ENCODE measurements around the gene RNF167. TPM values are rescaled to one million over a fixed set of nuclear protein-coding genes. Genes with fewer than 3 reads are reported as not detected.

The RNF167 gene
- total and polyA plus RNA-seq, 2 of the 13 experiments (the other 11 are each of a cell fraction or from before 2014, with no cell fraction given), result 44.1 to 45.4 TPM

GRCh38 chr17:4949321-4950074 lies 9.4 kb downstream of the RNF167 start (continued):
- TF ChIP-seq ATF7 (IDR thresholded peaks at IDR 0.05), result no peak
- no peak for TF ChIP-seq ATF7 (CRISPR knock-in tag; IDR thresholded peaks at IDR 0.05)
- TF ChIP-seq, protein P1, sequence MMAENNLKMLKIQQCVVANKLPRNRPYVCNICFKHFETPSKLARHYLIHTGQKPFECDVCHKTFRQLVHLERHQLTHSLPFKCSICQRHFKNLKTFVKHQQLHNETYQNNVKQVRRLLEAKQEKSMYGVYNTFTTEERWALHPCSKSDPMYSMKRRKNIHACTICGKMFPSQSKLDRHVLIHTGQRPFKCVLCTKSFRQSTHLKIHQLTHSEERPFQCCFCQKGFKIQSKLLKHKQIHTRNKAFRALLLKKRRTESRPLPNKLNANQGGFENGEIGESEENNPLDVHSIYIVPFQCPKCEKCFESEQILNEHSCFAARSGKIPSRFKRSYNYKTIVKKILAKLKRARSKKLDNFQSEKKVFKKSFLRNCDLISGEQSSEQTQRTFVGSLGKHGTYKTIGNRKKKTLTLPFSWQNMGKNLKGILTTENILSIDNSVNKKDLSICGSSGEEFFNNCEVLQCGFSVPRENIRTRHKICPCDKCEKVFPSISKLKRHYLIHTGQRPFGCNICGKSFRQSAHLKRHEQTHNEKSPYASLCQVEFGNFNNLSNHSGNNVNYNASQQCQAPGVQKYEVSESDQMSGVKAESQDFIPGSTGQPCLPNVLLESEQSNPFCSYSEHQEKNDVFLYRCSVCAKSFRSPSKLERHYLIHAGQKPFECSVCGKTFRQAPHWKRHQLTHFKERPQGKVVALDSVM (CRISPR knock-in tag; IDR thresholded peaks at IDR 0.05), result no peak
- no peak for TF ChIP-seq ELK4 (CRISPR knock-in tag; IDR thresholded peaks at IDR 0.05; ENCODE audit: borderline replicate concordance)
- peak; percentile 51; the same call in 1 of the 2 replicates for TF ChIP-seq HOXA5 (CRISPR knock-in tag; IDR thresholded peaks at IDR 0.05)
- no peak for TF ChIP-seq PAWR (CRISPR knock-in tag; IDR thresholded peaks at IDR 0.05; ENCODE audit: borderline replicate concordance)
- TF ChIP-seq NAIF1 (CRISPR knock-in tag; IDR thresholded peaks at IDR 0.05; ENCODE audit: borderline replicate concordance), result no peak; the same call in 1 of the 2 replicates
- TF ChIP-seq, protein P2, sequence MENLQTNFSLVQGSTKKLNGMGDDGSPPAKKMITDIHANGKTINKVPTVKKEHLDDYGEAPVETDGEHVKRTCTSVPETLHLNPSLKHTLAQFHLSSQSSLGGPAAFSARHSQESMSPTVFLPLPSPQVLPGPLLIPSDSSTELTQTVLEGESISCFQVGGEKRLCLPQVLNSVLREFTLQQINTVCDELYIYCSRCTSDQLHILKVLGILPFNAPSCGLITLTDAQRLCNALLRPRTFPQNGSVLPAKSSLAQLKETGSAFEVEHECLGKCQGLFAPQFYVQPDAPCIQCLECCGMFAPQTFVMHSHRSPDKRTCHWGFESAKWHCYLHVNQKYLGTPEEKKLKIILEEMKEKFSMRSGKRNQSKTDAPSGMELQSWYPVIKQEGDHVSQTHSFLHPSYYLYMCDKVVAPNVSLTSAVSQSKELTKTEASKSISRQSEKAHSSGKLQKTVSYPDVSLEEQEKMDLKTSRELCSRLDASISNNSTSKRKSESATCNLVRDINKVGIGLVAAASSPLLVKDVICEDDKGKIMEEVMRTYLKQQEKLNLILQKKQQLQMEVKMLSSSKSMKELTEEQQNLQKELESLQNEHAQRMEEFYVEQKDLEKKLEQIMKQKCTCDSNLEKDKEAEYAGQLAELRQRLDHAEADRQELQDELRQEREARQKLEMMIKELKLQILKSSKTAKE (CRISPR knock-in tag; IDR thresholded peaks at IDR 0.05; ENCODE audit: borderline replicate concordance), result peak; percentile 90
- TF ChIP-seq ZFP90 (CRISPR knock-in tag; IDR thresholded peaks at IDR 0.05; ENCODE audit: borderline replicate concordance), result no peak; the same call in 1 of the 2 replicates
- TF ChIP-seq ZNF343 (CRISPR knock-in tag; IDR thresholded peaks at IDR 0.05), result peak; percentile 72; the same call in 1 of the 2 replicates
- TF ChIP-seq ATAD3A (CRISPR knock-in tag; IDR thresholded peaks at IDR 0.05), result no peak
- TF ChIP-seq KLF15 (CRISPR knock-in tag; IDR thresholded peaks at IDR 0.05; ENCODE audit: borderline replicate concordance), result no peak; the same call in 1 of the 2 replicates
- TF ChIP-seq IKZF4 (CRISPR knock-in tag; IDR thresholded peaks at IDR 0.05; ENCODE audit: borderline replicate concordance, low read depth, not compliant biosample characterization), result no peak
- TF ChIP-seq MAFK (conservative IDR thresholded peaks at IDR 0.05 in 1 of 2, IDR thresholded peaks at IDR 0.05 in 1 of 2; ENCODE audit: low read length in 2 of 2), result no peak
- TF ChIP-seq ZNF121 (CRISPR knock-in tag; IDR thresholded peaks at IDR 0.05), result no peak
- no peak for TF ChIP-seq ZMAT5 (CRISPR knock-in tag; IDR thresholded peaks at IDR 0.05; ENCODE audit: borderline replicate concordance, low read depth)
- no peak; the same call in 1 of the 2 replicates for TF ChIP-seq CHD2 (IDR thresholded peaks at IDR 0.05; ENCODE audit: low read depth, low read length)
- TF ChIP-seq, protein P3, sequence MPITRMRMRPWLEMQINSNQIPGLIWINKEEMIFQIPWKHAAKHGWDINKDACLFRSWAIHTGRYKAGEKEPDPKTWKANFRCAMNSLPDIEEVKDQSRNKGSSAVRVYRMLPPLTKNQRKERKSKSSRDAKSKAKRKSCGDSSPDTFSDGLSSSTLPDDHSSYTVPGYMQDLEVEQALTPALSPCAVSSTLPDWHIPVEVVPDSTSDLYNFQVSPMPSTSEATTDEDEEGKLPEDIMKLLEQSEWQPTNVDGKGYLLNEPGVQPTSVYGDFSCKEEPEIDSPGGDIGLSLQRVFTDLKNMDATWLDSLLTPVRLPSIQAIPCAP (CRISPR knock-in tag; IDR thresholded peaks at IDR 0.05; ENCODE audit: low read depth), result 0 out of 2 replicates have a peak, but pooled peaks have one; percentile 33
- no peak for TF ChIP-seq NPAS2 (CRISPR knock-in tag; IDR thresholded peaks at IDR 0.05; ENCODE audit: borderline replicate concordance)
- no peak for TF ChIP-seq POLR2AphosphoS2 (IDR thresholded peaks at IDR 0.05; ENCODE audit: low read depth, low read length)
- no peak for TF ChIP-seq PHF8 (CRISPR knock-in tag; IDR thresholded peaks at IDR 0.05)

All from HepG2 (cell line).